Vagina (tissue), 2 donors: ENCODE results near the gene CS.

Experiments
- POLR2A ChIP-seq, 2 donors: fragments of 450-650 bp; IDR thresholded peaks; one replicate each; pipeline ENCODE4 v1.6.1; 2017; ENCODE audit warnings: antibody characterized with exemption in 2 of 2, mild to moderate bottlenecking in 2 of 2, moderate library complexity in 2 of 2
- POLR2AphosphoS5 ChIP-seq, 2 donors: sonication (generic); formaldehyde crosslinking; IDR thresholded peaks; one replicate each; pipeline ENCODE4 v1.9.0; 2017; ENCODE audit warnings: antibody characterized with exemption in 2 of 2, mild to moderate bottlenecking in 2 of 2, low read depth in 1 of 2; ENCODE audit not compliant: insufficient read depth in 1 of 2
- TF ChIP-seq, protein P1 (sequence below), 3 experiments: fragments of 450-650 bp in 2 of 3; fragments of 200-600 bp in 1 of 3; sonication (generic) in 1 of 3; IDR thresholded peaks; one replicate each; pipeline ENCODE4 v1.5.1; 2017 to 2019; ENCODE audit warnings: antibody characterized with exemption in 3 of 3, mild to moderate bottlenecking in 2 of 3, moderate library complexity in 2 of 3

DNA sequence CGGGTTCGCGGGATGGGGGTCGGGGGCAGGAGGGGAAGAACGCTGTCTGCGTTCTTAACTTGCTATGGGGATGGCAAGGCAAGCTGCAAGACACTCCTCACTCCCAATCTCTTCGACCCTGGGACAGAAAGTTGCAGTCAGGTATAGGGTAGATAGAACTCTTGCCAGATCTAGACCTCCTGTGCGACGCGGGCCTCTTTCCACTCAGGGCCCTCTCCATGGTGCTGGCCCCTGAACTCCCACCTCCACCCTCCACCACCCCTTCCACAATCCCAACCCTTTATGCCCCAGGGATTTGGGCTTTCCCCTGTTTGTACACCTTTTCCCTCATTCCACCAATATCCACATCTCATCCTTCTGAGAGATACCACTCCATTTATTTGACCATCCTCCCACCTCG, 75.2 kb downstream of the CS start:
- TF ChIP-seq, protein P1, sequence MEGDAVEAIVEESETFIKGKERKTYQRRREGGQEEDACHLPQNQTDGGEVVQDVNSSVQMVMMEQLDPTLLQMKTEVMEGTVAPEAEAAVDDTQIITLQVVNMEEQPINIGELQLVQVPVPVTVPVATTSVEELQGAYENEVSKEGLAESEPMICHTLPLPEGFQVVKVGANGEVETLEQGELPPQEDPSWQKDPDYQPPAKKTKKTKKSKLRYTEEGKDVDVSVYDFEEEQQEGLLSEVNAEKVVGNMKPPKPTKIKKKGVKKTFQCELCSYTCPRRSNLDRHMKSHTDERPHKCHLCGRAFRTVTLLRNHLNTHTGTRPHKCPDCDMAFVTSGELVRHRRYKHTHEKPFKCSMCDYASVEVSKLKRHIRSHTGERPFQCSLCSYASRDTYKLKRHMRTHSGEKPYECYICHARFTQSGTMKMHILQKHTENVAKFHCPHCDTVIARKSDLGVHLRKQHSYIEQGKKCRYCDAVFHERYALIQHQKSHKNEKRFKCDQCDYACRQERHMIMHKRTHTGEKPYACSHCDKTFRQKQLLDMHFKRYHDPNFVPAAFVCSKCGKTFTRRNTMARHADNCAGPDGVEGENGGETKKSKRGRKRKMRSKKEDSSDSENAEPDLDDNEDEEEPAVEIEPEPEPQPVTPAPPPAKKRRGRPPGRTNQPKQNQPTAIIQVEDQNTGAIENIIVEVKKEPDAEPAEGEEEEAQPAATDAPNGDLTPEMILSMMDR (IDR thresholded peaks at IDR 0.05): no peak
- TF ChIP-seq POLR2A (IDR thresholded peaks at IDR 0.05) (no peak), POLR2AphosphoS5 (IDR thresholded peaks at IDR 0.05; ENCODE audit: insufficient read depth in 1 of 2, low read depth in 1 of 2) (no peak)
